ENCODE data around the gene RTN3.

- TF ChIP-seq CTCF (IDR thresholded peaks at IDR 0.05): no peak
- TF ChIP-seq POLR2AphosphoS5 (IDR thresholded peaks at IDR 0.05): peak in 1 of 3 donors; percentile 27
- TF ChIP-seq POLR2A (IDR thresholded peaks at IDR 0.05): no peak
Measured at GRCh38 chr11:63804259-63804658, 123.0 kb downstream of the RTN3 start.
